ENCODE measurements around the gene RPL14. TPM values are rescaled to one million over a fixed set of nuclear protein-coding genes. Genes with fewer than 3 reads are reported as not detected.
"Not testable (repeated sequence)": the region's sequence is repeated elsewhere in the genome, so short reads cannot be mapped to it uniquely, and the experiment has no call there.

RPL14 gene
- total RNA-seq, 1 donor from 2014 or later: 317 TPM

GRCh38 chr3:40462838-40463237 is 5.7 kb downstream of the RPL14 start:
- not testable (repeated sequence) for DNase-seq (ENCODE audit: low read depth in 2 of 2)

- DNase-seq (ENCODE audit: low read depth in 2 of 2): no peak
Observed at GRCh38 chr3:40463579-40463978, 6.4 kb downstream of the RPL14 start.

GRCh38 chr3:40464339-40465110 is 7.4 kb downstream of the RPL14 start:
- DNase-seq (ENCODE audit: low read depth in 2 of 2): no peak

GRCh38 chr3:40465111-40465407 is 7.9 kb downstream of the RPL14 start:
- no peak for DNase-seq (ENCODE audit: low read depth in 2 of 2)

- DNase-seq (ENCODE audit: low read depth in 2 of 2): no peak
Observed at GRCh38 chr3:40465456-40465855, 8.3 kb downstream of the RPL14 start.

GRCh38 chr3:40468018-40468417 is 10.9 kb downstream of the RPL14 start:
- no peak for DNase-seq (ENCODE audit: low read depth in 2 of 2)

- DNase-seq (ENCODE audit: low read depth in 2 of 2): no peak
Observed at GRCh38 chr3:40470701-40471100, 13.6 kb downstream of the RPL14 start.

- peak; percentile 84 to 86 for DNase-seq (ENCODE audit: low read depth in 2 of 2)
Observed at GRCh38 chr3:40476478-40477470, 19.6 kb downstream of the RPL14 start, which contains the start of gene ZNF619. ZNF619 (plus strand) TSS chr3:40477122; CDS start chr3:40477980, 858 bp downstream.

GRCh38 chr3:40477666-40478065 is 20.5 kb downstream of the RPL14 start:
- peak; percentile 6 to 9 for DNase-seq (ENCODE audit: low read depth in 2 of 2)

GRCh38 chr3:40487172-40487571 is 30.0 kb downstream of the RPL14 start:
- DNase-seq (ENCODE audit: low read depth in 2 of 2): no peak

GRCh38 chr3:40490916-40491315 is 33.8 kb downstream of the RPL14 start:
- DNase-seq (ENCODE audit: low read depth in 2 of 2): peak in 1 of 2 donors; percentile 16

- DNase-seq (ENCODE audit: low read depth in 2 of 2): no peak
Observed at GRCh38 chr3:40494698-40495097, 37.6 kb downstream of the RPL14 start.

- DNase-seq (ENCODE audit: low read depth in 2 of 2): no peak
Observed at GRCh38 chr3:40497288-40497687, 40.1 kb downstream of the RPL14 start.

GRCh38 chr3:40499952-40500351 is 42.8 kb downstream of the RPL14 start:
- DNase-seq (ENCODE audit: low read depth in 2 of 2): no peak

- DNase-seq (ENCODE audit: low read depth in 2 of 2): no peak
Observed at GRCh38 chr3:40502034-40502433, 44.9 kb downstream of the RPL14 start.

- DNase-seq (ENCODE audit: low read depth in 2 of 2): peak; percentile 98
Observed at GRCh38 chr3:40504636-40505430, 47.7 kb downstream of the RPL14 start.

- peak; percentile 73 to 94 for DNase-seq (ENCODE audit: low read depth in 2 of 2)
Observed at GRCh38 chr3:40505599-40506462, 48.7 kb downstream of the RPL14 start, which contains the start of gene ZNF620. ZNF620 (plus strand) TSS chr3:40506039; CDS start chr3:40506353, 314 bp downstream.

GRCh38 chr3:40511031-40511718 is 54.0 kb downstream of the RPL14 start:
- DNase-seq (ENCODE audit: low read depth in 2 of 2): no peak

GRCh38 chr3:40516201-40516600 is 59.1 kb downstream of the RPL14 start:
- no peak for DNase-seq (ENCODE audit: low read depth in 2 of 2)

GRCh38 chr3:40518067-40518466 is 60.9 kb downstream of the RPL14 start:
- DNase-seq (ENCODE audit: low read depth in 2 of 2): no peak

All from lung microvascular endothelial cell (primary cell).